HEK293 (cell line): ENCODE measurements around the gene TMEM170B.
A peak's percentile ranks its signal among the peaks of the same experiment; 100 is the strongest.

Experiments used
- CTCF ChIA-PET: fragments of 350-600 bp; formaldehyde crosslinking; extraction: SDS; loops from one replicate; lab custom pipeline; 2021; ENCODE audit warnings: antibody characterized with exemption; lab: Yijun Ruan, JAX
- POLR2A ChIA-PET: fragments of 300-600 bp; formaldehyde crosslinking; extraction: SDS; loops from one replicate; lab custom pipeline; 2020; ENCODE audit warnings: antibody characterized with exemption, inconsistent platforms; lab: Yijun Ruan, JAX
- H3K27ac ChIP-seq: fragments of 200-500 bp; sonication (Bioruptor generic); 2 replicates; pipeline ENCODE4 v1.5.1; 2014; ENCODE audit warnings: low read depth, low read length, control low read depth, inconsistent platforms; ENCODE audit errors: extremely low read depth
- H3K36me3 ChIP-seq, 2 experiments: fragments of 200-500 bp in 1 of 2; sonication (Bioruptor generic) in 1 of 2; 1 replicate in 1 of 2; 2 replicates in 1 of 2; pipeline ENCODE4 v1.5.1; 2014 to 2017; ENCODE audit warnings: inconsistent platforms in 2 of 2, low read length in 2 of 2; ENCODE audit not compliant: control insufficient read depth in 2 of 2, insufficient read depth in 1 of 2
- H3K4me1 ChIP-seq: fragments of 200-500 bp; sonication (Bioruptor generic); 2 replicates; pipeline ENCODE4 v1.5.1; 2014; ENCODE audit warnings: mild to moderate bottlenecking, low read length, inconsistent platforms; ENCODE audit not compliant: control insufficient read depth, insufficient read depth
- H3K4me3 ChIP-seq: 2 replicates; pipeline ENCODE4 v1.5.1; 2011; ENCODE audit warnings: low read depth, mild to moderate bottlenecking, control low read depth, low read length, moderate library complexity
- H3K9me3 ChIP-seq: fragments of 200-500 bp; sonication (Bioruptor generic); 2 replicates; pipeline ENCODE4 v1.5.1; 2014; ENCODE audit warnings: low read depth, low read length, inconsistent platforms; ENCODE audit not compliant: control insufficient read depth, insufficient read depth
- ATF2 ChIP-seq: fragments of 450-650 bp; formaldehyde crosslinking; IDR thresholded peaks from 2 replicates; pipeline ENCODE4 v1.5.1; 2016; ENCODE audit warnings: missing biosample characterization, missing genetic modification characterization, low read depth
- CTCF ChIP-seq: fragments of 450-650 bp; formaldehyde crosslinking; IDR thresholded peaks from 2 replicates; pipeline ENCODE4 v1.5.1; 2016; ENCODE audit warnings: missing biosample characterization, missing genetic modification characterization
- GLIS1 ChIP-seq: fragments of 450-650 bp; formaldehyde crosslinking; IDR thresholded peaks from 2 replicates; pipeline ENCODE4 v1.5.1; 2016; ENCODE audit warnings: missing biosample characterization, missing genetic modification characterization
- IKZF3 ChIP-seq: fragments of 450-650 bp; IDR thresholded peaks from 2 replicates; pipeline ENCODE4 v1.5.0; 2018; ENCODE audit warnings: missing biosample characterization, mild to moderate bottlenecking, missing genetic modification characterization, moderate library complexity
- KLF9 ChIP-seq: fragments of 450-650 bp; formaldehyde crosslinking; IDR thresholded peaks from 2 replicates; pipeline ENCODE4 v1.5.1; 2016; ENCODE audit warnings: missing biosample characterization, missing genetic modification characterization, low read depth
- ZBTB26 ChIP-seq: fragments of 450-650 bp; formaldehyde crosslinking; optimal IDR thresholded peaks from 2 replicates; pipeline ENCODE3; 2016; ENCODE audit warnings: missing biosample characterization, mild to moderate bottlenecking, missing genetic modification characterization
- ZBTB48 ChIP-seq: fragments of 450-650 bp; formaldehyde crosslinking; IDR thresholded peaks from 2 replicates; pipeline ENCODE4 v1.5.1; 2016; ENCODE audit warnings: missing biosample characterization, missing genetic modification characterization
- ZBTB8A ChIP-seq: fragments of 450-650 bp; formaldehyde crosslinking; IDR thresholded peaks from 2 replicates; pipeline ENCODE4 v1.5.1; 2016; ENCODE audit warnings: missing biosample characterization, missing genetic modification characterization
- ZFP37 ChIP-seq: fragments of 450-650 bp; formaldehyde crosslinking; IDR thresholded peaks from 2 replicates; pipeline ENCODE4 v1.5.1; 2016; ENCODE audit warnings: missing biosample characterization, missing genetic modification characterization
- ZIC2 ChIP-seq: fragments of 450-650 bp; formaldehyde crosslinking; IDR thresholded peaks from 2 replicates; pipeline ENCODE4 v1.5.1; 2016; ENCODE audit warnings: missing biosample characterization, missing genetic modification characterization
- ZNF112 ChIP-seq: fragments of 450-650 bp; formaldehyde crosslinking; IDR thresholded peaks from 2 replicates; pipeline ENCODE4 v1.5.0; 2017; ENCODE audit warnings: missing biosample characterization, missing genetic modification characterization
- ZNF121 ChIP-seq: fragments of 450-650 bp; formaldehyde crosslinking; IDR thresholded peaks from 2 replicates; pipeline ENCODE4 v1.5.1; 2016; ENCODE audit warnings: missing biosample characterization, missing genetic modification characterization
- ZNF132 ChIP-seq: fragments of 450-650 bp; formaldehyde crosslinking; IDR thresholded peaks from 2 replicates; pipeline ENCODE4 v1.5.1; 2017; ENCODE audit warnings: missing biosample characterization, missing genetic modification characterization, borderline replicate concordance
- ZNF175 ChIP-seq: fragments of 450-650 bp; formaldehyde crosslinking; IDR thresholded peaks from 2 replicates; pipeline ENCODE4 v1.5.1; 2016; ENCODE audit warnings: missing biosample characterization, missing genetic modification characterization
- ZNF548 ChIP-seq: fragments of 450-650 bp; formaldehyde crosslinking; IDR thresholded peaks from 2 replicates; pipeline ENCODE4 v1.5.1; 2016; ENCODE audit warnings: missing biosample characterization, missing genetic modification characterization
- ZNF596 ChIP-seq: fragments of 450-650 bp; IDR thresholded peaks from 2 replicates; pipeline ENCODE4 v1.5.0; 2018; ENCODE audit warnings: missing biosample characterization, mild to moderate bottlenecking, missing genetic modification characterization, moderate library complexity
- ZNF660 ChIP-seq: fragments of 450-650 bp; IDR thresholded peaks from 2 replicates; pipeline ENCODE4 v1.5.1; 2018; ENCODE audit warnings: missing biosample characterization, mild to moderate bottlenecking, missing genetic modification characterization
- ZNF830 ChIP-seq: fragments of 450-650 bp; IDR thresholded peaks from 2 replicates; pipeline ENCODE4 v1.5.0; 2018; ENCODE audit warnings: missing biosample characterization, missing genetic modification characterization, low read depth, mild to moderate bottlenecking, moderate library complexity
- ZSCAN30 ChIP-seq: fragments of 450-650 bp; IDR thresholded peaks from 2 replicates; pipeline ENCODE4 v1.5.1; 2018; ENCODE audit warnings: missing biosample characterization, mild to moderate bottlenecking, missing genetic modification characterization, moderate library complexity
- ZXDB ChIP-seq: fragments of 450-650 bp; formaldehyde crosslinking; IDR thresholded peaks from 2 replicates; pipeline ENCODE4 v1.5.1; 2016; ENCODE audit warnings: missing biosample characterization, missing genetic modification characterization
- TF ChIP-seq, protein P1 (sequence below): fragments of 450-650 bp; formaldehyde crosslinking; IDR thresholded peaks from 2 replicates; pipeline ENCODE4 v1.5.1; 2016; ENCODE audit warnings: missing biosample characterization, missing genetic modification characterization
- TF ChIP-seq, protein P2 (sequence below): fragments of 450-650 bp; formaldehyde crosslinking; IDR thresholded peaks from 2 replicates; pipeline ENCODE4 v1.5.1; 2016; ENCODE audit warnings: missing biosample characterization, missing genetic modification characterization
- TF ChIP-seq, protein P3 (sequence below): fragments of 450-650 bp; formaldehyde crosslinking; IDR thresholded peaks from 2 replicates; pipeline ENCODE4 v1.5.1; 2016; ENCODE audit warnings: missing biosample characterization, missing genetic modification characterization
- TF ChIP-seq, protein P4 (sequence below): fragments of 450-650 bp; formaldehyde crosslinking; IDR thresholded peaks from 2 replicates; pipeline ENCODE4 v1.5.1; 2016; ENCODE audit warnings: missing biosample characterization, missing genetic modification characterization

Gene TMEM170B

GRCh38 chr6:11537229-11538051 lies at the start of gene TMEM170B:
TMEM170B (plus strand) TSS chr6:11537749; CDS start chr6:11538278, 529 bp downstream.
- H3K9me3 ChIP-seq: no peaks in the 10 kb centered on the region
- peak within 1 kb of the TSS; percentile 68 for H3K4me3 ChIP-seq
- H3K4me1 ChIP-seq: peaks cover 16% of the 10 kb centered on the region
- peak within 1 kb of the TSS; percentile 88; the same call in 1 of the 2 replicates for H3K27ac ChIP-seq
- H3K36me3 ChIP-seq: no peaks in the 10 kb centered on the region
- ChIA-PET CTCF (interaction anchor here (0.7 kb wide), 1 partner anchor 41 kb away, joined by 3 read pairs; no protein-coding TSS in a partner anchor), POLR2A (interaction anchor here (1.1 to 1.6 kb wide), 4 partner anchors 14 to 38 kb away, joined by 3 to 7 read pairs (median 3); no protein-coding TSS in a partner anchor)
- TF ChIP-seq ZIC2 (tag by site-specific recombination) (peak; percentile 24; the same call in 1 of the 2 replicates), ZSCAN30 (tag by site-specific recombination) (peak; percentile 44; the same call in 1 of the 2 replicates), ZNF660 (tag by site-specific recombination) (peak; percentile 23; the same call in 1 of the 2 replicates), ZXDB (tag by site-specific recombination) (peak; percentile 47; the same call in 1 of the 2 replicates), ZNF132 (tag by site-specific recombination) (no peak), ZBTB26 (tag by site-specific recombination) (peak; percentile 95), ZNF830 (tag by site-specific recombination) (no peak), ZNF121 (tag by site-specific recombination) (0 out of 2 replicates have a peak, but pooled peaks have one; percentile 36), KLF9 (tag by site-specific recombination) (0 out of 2 replicates have a peak, but pooled peaks have one; percentile 32), ATF2 (no peak), ZBTB48 (tag by site-specific recombination) (0 out of 2 replicates have a peak, but pooled peaks have one; percentile 12), ZFP37 (tag by site-specific recombination) (no peak), ZNF548 (tag by site-specific recombination) (no peak), GLIS1 (tag by site-specific recombination) (peak; percentile 53), IKZF3 (tag by site-specific recombination) (no peak), ZBTB8A (tag by site-specific recombination) (peak; percentile 91), CTCF (tag by site-specific recombination) (no peak), ZNF596 (tag by site-specific recombination) (peak; percentile 67), ZNF112 (no peak), ZNF175 (tag by site-specific recombination) (no peak)
- TF ChIP-seq, protein P1, sequence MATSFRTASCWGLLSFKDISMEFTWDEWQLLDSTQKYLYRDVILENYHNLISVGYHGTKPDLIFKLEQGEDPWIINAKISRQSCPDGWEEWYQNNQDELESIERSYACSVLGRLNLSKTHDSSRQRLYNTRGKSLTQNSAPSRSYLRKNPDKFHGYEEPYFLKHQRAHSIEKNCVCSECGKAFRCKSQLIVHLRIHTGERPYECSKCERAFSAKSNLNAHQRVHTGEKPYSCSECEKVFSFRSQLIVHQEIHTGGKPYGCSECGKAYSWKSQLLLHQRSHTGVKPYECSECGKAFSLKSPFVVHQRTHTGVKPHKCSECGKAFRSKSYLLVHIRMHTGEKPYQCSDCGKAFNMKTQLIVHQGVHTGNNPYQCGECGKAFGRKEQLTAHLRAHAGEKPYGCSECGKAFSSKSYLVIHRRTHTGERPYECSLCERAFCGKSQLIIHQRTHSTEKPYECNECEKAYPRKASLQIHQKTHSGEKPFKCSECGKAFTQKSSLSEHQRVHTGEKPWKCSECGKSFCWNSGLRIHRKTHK (tag by site-specific recombination): no peak
- TF ChIP-seq, protein P2, sequence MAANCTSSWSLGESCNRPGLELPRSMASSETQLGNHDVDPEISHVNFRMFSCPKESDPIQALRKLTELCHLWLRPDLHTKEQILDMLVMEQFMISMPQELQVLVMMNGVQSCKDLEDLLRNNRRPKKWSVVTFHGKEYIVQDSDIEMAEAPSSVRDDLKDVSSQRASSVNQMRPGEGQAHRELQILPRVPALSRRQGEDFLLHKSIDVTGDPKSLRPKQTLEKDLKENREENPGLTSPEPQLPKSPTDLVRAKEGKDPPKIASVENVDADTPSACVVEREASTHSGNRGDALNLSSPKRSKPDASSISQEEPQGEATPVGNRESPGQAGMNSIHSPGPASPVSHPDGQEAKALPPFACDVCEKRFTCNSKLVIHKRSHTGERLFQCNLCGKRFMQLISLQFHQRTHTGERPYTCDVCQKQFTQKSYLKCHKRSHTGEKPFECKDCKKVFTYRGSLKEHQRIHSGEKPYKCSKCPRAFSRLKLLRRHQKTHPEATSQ: peak; percentile 78; the same call in 1 of the 2 replicates
- TF ChIP-seq, protein P3, sequence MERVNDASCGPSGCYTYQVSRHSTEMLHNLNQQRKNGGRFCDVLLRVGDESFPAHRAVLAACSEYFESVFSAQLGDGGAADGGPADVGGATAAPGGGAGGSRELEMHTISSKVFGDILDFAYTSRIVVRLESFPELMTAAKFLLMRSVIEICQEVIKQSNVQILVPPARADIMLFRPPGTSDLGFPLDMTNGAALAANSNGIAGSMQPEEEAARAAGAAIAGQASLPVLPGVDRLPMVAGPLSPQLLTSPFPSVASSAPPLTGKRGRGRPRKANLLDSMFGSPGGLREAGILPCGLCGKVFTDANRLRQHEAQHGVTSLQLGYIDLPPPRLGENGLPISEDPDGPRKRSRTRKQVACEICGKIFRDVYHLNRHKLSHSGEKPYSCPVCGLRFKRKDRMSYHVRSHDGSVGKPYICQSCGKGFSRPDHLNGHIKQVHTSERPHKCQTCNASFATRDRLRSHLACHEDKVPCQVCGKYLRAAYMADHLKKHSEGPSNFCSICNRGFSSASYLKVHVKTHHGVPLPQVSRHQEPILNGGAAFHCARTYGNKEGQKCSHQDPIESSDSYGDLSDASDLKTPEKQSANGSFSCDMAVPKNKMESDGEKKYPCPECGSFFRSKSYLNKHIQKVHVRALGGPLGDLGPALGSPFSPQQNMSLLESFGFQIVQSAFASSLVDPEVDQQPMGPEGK (tag by site-specific recombination): peak; percentile 92
- TF ChIP-seq, protein P4, sequence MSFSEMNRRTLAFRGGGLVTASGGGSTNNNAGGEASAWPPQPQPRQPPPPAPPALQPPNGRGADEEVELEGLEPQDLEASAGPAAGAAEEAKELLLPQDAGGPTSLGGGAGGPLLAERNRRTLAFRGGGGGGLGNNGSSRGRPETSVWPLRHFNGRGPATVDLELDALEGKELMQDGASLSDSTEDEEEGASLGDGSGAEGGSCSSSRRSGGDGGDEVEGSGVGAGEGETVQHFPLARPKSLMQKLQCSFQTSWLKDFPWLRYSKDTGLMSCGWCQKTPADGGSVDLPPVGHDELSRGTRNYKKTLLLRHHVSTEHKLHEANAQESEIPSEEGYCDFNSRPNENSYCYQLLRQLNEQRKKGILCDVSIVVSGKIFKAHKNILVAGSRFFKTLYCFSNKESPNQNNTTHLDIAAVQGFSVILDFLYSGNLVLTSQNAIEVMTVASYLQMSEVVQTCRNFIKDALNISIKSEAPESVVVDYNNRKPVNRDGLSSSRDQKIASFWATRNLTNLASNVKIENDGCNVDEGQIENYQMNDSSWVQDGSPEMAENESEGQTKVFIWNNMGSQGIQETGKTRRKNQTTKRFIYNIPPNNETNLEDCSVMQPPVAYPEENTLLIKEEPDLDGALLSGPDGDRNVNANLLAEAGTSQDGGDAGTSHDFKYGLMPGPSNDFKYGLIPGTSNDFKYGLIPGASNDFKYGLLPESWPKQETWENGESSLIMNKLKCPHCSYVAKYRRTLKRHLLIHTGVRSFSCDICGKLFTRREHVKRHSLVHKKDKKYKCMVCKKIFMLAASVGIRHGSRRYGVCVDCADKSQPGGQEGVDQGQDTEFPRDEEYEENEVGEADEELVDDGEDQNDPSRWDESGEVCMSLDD: no peak
